Cardiac atrium fibroblast (primary cell): Measurements from ENCODE around the gene GLRX. TPM values are rescaled to one million over a fixed set of nuclear protein-coding genes. Genes with fewer than 3 reads are reported as not detected.

ENCODE experiments used
- total RNA-seq: library from RNA; depleted of rRNA; stranded (reverse); fragments of >200 nt; gene quantifications from 2 replicates; pipeline ENCODE4 v1.2.3, GENCODE V29; 2015

The GLRX gene
- 237 and 318 TPM in 2 replicates for total RNA-seq

GRCh38 chr5:95822542-95823181 lies at the start of gene GLRX:
Gene GLRX, minus strand, starts transcription at chr5:95822726. Its CDS starts 64 bp downstream, at chr5:95822662.

Other genes starting within 250 kb of the GLRX start
- gene GPR150, start 202.6 kb downstream of the GLRX start, total RNA-seq = 0.54 TPM in 1 of 2 replicates, not detected in the other
- gene RFESD, start 175.9 kb downstream of the GLRX start, total RNA-seq = 0.16 and 0.36 TPM in 2 replicates
- gene SPATA9, start 139.7 kb downstream of the GLRX start, total RNA-seq = not detected in 2 replicates
- gene RHOBTB3, start 91.4 kb downstream of the GLRX start, total RNA-seq = 101 and 122 TPM in 2 replicates
- 20.9 and 34.2 TPM in 2 replicates for gene ELL2, start 139.1 kb upstream of the GLRX start, total RNA-seq